Stimulated activated naive CD8-positive, alpha-beta T cell treated with anti-CD3 and anti-CD28 coated beads, Interleukin-15, Interleukin-2, amounts not matched to agents 100 U/mL and 50 U/mL, for 24 hours (primary cell): Measurements from ENCODE around the gene RC3H1.
"Not testable (repeated sequence)": the region's sequence is repeated elsewhere in the genome, so short reads cannot be mapped to it uniquely, and the experiment has no call there.

Source experiments
- ATAC-seq: fragments of 150-1000 bp; cut with Tn5 transposase; one replicate; pipeline ENCODE4 v1.10.0; 2021
- DNase-seq: peaks from one replicate; pipeline ENCODE4 v3.0.0; 2021

Gene RC3H1

DNA sequence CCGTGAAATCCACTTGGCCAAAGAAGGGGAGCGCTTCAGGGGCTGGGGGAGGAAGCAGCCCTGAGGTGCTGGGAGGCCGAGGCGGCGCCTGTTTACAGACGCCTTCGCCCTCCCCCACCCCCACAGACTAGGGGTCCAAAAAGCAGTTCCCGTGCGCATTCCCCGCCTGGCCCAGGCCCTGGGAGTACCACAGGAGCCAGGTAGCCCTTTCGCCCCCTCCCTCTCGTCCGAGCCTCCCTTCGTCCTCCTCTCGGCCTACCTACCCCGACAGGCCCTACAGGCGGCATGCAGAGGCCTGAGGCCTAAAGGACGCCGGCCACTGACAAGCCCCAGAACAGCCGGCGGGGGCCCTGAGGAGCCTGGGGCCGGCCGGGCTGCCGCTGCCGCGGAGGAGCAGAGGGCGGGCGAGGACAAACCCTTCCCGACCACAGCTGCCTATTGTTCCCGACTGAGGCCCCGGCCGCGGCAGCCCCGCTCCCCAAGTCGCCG lies 522 bp downstream of the RC3H1 start:
- ATAC-seq (peak; percentile 42), DNase-seq (peak; percentile 50)

DNA sequence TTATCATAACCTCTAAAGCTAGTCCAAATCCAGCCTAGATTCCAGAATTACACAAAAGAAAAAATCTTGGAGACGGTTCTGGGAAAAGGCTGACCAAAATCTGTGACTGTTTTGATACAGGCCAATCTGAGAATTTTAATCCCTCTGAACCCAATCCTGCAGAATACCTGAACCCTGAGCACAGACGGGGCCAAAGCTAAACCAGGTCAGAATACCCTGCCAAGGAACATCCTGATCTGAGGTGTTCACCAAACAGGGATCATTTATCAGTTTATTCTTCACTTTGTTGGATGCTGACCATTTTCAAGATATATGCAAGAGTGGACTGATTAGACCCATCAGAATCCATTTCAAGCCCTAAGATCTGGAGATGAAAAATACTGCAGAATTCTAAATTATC lies 3.6 kb downstream of the RC3H1 start:
- no peak for ATAC-seq
- no peak for DNase-seq

- ATAC-seq, result no peak
Measured at GRCh38 chr1:174017231-174017970, 4.8 kb downstream of the RC3H1 start.

GRCh38 chr1:174013864-174014418 lies 8.2 kb downstream of the RC3H1 start:
- ATAC-seq, result peak; percentile 99
- DNase-seq, result no peak

More at GRCh38 chr1:174017231-174017970, 4.8 kb downstream of the RC3H1 start:
- no peak for DNase-seq

- ATAC-seq, result no peak
- DNase-seq, result no peak
Measured at GRCh38 chr1:174008979-174009378, 13.2 kb downstream of the RC3H1 start.

DNA sequence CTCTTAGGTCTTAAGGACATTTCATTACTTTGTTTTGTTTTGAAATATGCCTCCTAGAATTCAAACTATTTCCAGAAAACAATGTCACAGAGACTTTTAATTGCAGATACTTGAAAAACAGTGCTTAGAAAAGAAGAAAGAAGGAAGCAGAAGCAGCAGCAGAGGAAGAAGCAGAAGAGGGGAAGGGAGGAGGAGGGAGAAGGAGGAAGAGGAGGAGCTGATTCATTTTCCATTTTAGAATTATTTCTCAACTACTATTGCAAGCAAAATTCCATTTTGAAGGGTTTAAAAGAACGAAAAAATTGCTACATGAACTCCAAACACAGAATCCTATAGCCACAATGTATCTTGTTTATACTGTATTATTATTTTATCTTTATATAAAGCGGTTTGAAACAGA lies 13.9 kb downstream of the RC3H1 start:
- no peak for DNase-seq
- ATAC-seq, result no peak

DNA sequence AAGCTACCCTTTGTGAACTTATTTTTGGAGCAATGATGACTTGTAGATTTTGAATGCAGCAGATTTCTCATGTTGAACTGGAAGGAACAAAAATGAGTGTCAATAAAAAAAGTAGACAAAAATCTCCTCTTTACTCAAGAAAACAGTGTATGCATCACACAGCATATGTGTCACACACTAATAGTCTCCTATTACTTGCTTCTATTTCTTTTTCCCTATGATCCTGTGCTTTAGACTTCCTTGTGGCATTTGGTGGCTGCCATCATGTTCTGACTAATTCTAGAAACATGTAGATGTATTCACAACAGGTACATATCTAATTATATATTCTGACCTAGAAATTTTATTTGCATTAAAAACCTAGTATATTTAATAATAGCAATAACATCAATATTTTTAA lies 14.3 kb downstream of the RC3H1 start:
- DNase-seq, result no peak
- no peak for ATAC-seq

DNA sequence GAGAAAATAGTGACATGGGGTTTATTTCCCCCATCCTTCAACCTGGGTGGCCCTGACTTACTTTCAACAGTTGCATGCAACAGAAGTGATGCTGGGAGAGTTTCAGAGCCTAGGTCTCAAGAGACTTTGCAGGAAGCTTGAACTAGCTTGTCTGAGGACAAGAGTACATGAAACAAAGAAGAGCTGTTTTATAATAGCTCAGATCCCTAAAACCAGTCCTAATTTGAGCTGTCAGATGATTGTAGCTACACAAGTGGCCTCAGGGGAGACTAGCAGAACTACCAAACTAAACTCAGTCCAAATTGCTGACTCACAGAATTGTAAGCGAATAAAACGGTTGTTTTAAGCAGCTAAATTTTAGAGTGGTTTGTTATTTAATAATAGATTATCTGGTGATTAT lies 17.1 kb downstream of the RC3H1 start:
- DNase-seq (no peak), ATAC-seq (no peak)

- ATAC-seq, result no peak
- DNase-seq, result no peak
Measured at GRCh38 chr1:174003867-174004266, 18.3 kb downstream of the RC3H1 start.

GRCh38 chr1:174001573-174001972 lies 20.6 kb downstream of the RC3H1 start:
- no peak for ATAC-seq
- no peak for DNase-seq

- ATAC-seq, result no peak
- no peak for DNase-seq
Measured at GRCh38 chr1:174000371-174000770, 21.8 kb downstream of the RC3H1 start.

DNA sequence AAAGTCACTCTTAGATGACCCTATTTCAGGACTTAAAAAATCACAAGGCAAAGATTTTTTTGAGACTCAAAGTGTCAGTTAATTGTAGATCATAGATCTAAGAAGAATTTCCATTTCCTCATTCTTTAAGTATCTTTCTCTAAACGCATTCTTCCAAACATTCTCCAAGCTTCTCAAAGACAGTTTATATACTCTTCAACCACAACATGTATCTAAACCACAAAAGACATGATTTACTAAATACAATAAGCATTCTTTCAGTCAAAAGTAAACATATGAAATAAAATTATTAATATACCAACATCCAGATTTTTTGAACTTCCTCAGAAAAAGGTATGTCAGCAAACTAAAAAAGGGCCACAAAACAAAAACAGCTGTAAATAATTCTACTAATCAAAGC lies 24.4 kb downstream of the RC3H1 start:
- DNase-seq (no peak), ATAC-seq (no peak)

GRCh38 chr1:173996995-173997394 lies 25.2 kb downstream of the RC3H1 start:
- DNase-seq (no peak), ATAC-seq (no peak)

GRCh38 chr1:173995475-173995874 lies 26.7 kb downstream of the RC3H1 start:
- no peak for DNase-seq
- ATAC-seq, result no peak

DNA sequence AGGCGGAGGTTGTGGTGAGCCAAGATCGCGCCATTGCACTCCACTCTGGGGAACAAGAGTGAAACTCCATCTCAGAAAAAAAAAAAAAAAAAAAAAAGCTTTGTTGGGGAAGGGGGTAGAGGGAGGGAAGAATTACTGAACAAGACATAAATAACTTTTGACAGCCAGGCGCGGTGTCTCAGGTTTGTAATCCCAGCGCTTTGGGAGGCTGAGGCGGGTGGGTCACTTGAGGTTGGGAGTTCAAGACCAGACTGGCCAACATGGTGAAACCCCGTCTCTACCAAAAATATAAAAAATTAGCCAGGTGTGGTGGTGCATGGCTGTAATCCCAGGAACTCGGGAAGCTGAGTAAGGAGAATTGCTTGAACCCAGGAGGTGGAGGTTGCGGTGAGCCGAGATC lies 28.2 kb downstream of the RC3H1 start:
- DNase-seq, ATAC-seq: not testable (repeated sequence)

- DNase-seq (no peak), ATAC-seq (no peak)
Measured at GRCh38 chr1:173988068-173988467, 34.1 kb downstream of the RC3H1 start.

- no peak for ATAC-seq
Measured at GRCh38 chr1:173986951-173987350, 35.2 kb downstream of the RC3H1 start.

DNA sequence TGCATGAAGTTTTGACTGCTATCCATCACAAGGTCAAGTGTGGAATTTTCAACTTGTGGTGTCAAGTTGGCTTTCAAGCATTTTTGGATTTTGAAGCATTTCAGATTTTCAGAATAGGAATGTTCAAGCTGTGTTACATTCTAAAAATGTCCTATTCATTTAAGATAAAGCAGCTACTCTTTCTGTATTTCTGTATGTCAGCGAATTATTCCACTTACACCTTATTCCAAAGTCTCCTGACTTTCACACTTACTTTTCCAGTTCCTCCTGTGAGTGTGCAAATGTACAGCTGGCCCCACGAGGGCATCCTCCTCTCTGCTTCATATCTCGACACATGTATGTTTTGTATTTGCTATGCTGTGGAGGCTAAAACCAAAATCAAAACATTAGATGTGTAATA lies 51.9 kb downstream of the RC3H1 start:
- DNase-seq (no peak), ATAC-seq (no peak)

More at GRCh38 chr1:173986951-173987350, 35.2 kb downstream of the RC3H1 start:
- no peak for DNase-seq

DNA sequence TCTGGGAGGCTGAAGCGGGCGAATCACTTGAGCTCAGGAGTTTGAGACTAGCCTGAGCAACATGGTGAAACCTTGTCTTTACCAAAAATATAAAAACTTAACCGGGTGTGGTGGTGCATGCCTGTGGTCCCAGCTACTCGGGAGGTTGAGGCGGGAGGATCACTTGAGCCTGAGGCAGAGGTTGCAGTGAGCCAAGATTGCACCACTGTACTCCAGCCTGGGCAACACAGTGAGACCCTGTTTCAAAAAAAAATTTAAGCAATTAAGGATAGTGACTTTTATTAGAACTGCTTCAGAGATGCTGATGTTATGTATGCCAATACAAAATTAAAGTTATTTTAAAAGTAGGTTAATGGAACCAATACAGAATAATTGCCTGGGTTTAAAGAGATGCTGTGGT lies 56.3 kb downstream of the RC3H1 start:
- ATAC-seq, DNase-seq: not testable (repeated sequence)

GRCh38 chr1:173963477-173963876 lies 58.7 kb downstream of the RC3H1 start:
- DNase-seq (no peak), ATAC-seq (no peak)

- no peak for ATAC-seq
- no peak for DNase-seq
Measured at GRCh38 chr1:173960625-173961024, 61.5 kb downstream of the RC3H1 start.

GRCh38 chr1:173954179-173954578 lies 68.0 kb downstream of the RC3H1 start:
- ATAC-seq (peak; percentile 75), DNase-seq (no peak)

- DNase-seq, result no peak
- no peak for ATAC-seq
Measured at GRCh38 chr1:173948594-173948993, 73.6 kb downstream of the RC3H1 start.

DNA sequence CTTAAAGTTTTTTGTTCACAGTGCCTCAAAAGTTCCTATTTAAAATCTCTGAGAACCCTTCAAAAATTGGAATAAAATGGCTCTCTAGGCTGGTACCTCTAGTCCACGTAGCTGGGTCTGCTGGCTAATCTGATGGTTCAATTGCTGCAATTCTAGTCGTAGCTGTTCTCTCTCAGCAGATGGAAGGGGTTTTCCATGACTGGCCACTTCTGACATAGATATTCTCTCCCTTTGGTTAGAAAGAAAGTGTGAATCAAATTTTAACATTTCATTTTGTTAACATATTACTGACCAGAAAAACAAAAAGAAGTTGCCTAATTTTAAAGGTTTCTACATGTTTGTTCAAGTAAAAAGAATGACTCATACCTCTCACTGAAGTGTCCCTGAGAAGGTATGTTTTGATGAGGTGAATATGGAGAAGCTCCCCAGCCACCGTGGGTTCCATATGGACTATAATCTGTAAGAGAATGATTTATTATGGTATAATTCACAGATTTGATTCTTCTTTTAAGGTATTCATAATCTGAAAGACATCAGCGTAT lies 75.7 kb downstream of the RC3H1 start:
- ATAC-seq, result no peak
- DNase-seq, result no peak
